A549 (cell line): ENCODE results near the gene CKMT2. TPM values are rescaled to one million over a fixed set of nuclear protein-coding genes. Genes with fewer than 3 reads are reported as not detected.

ENCODE experiments used
- ATAC-seq, 2 experiments: fragments of 200-7000 bp in 1 of 2; fragments of >200 bp in 1 of 2; cut with Nextera tagmentation in 1 of 2; cut with Tn5 transposase in 1 of 2; 3 replicates each; pipeline versions ENCODE4 v1.8.0 to v1.9.1; 2018 to 2020; ENCODE audit warnings: mild to moderate bottlenecking in 1 of 2, moderate library complexity in 1 of 2
- CTCF ChIA-PET: fragments of 300-600 bp; sonication (Branson Sonifier 250); formaldehyde crosslinking; extraction: SDS; loops from one replicate; lab custom pipeline; 2021; ENCODE audit warnings: antibody characterized with exemption, inconsistent platforms; lab: Yijun Ruan, JAX
- POLR2A ChIA-PET: fragments of 350-600 bp; formaldehyde crosslinking; extraction: SDS; loops from one replicate; lab custom pipeline; 2021; ENCODE audit warnings: antibody characterized with exemption, inconsistent platforms; lab: Yijun Ruan, JAX
- DNase-seq, 2 experiments: peaks; one replicate each; pipeline versions ENCODE4 v3.0.0 to v3.0.0-alpha.2; 2011 to 2016; ENCODE audit warnings: low read depth in 1 of 2, low spot score in 1 of 2
- FAIRE-seq: peaks from 2 replicates; lab custom pipeline; 2011; peaks lifted over from hg19 to GRCh38; lab: Jason Lieb, UNC
- H3K27ac ChIP-seq, 2 experiments: fragments of >200 bp; sonication (Bioruptor Twin); formaldehyde crosslinking; 3 replicates each; pipeline ENCODE4 v1.5.1; 2016 to 2017
- H3K4me1 ChIP-seq: fragments of >200 bp; sonication (Bioruptor Twin); formaldehyde crosslinking; 3 replicates; pipeline ENCODE4 v1.6.1; 2016
- H3K4me2 ChIP-seq: fragments of >200 bp; sonication (Bioruptor Twin); formaldehyde crosslinking; 3 replicates; pipeline ENCODE4 v1.6.1; 2016
- H3K4me3 ChIP-seq: fragments of >200 bp; sonication (Bioruptor Twin); formaldehyde crosslinking; 3 replicates; pipeline ENCODE4 v1.5.1; 2016
- H3K9me3 ChIP-seq: fragments of >200 bp; sonication (Bioruptor Twin); formaldehyde crosslinking; 3 replicates; pipeline ENCODE4 v1.6.1; 2016
- ATOH8 ChIP-seq: fragments of 250-450 bp; sonication (Bioruptor Pico); IDR thresholded peaks from 2 replicates; pipeline ENCODE4 v1.5.0; 2020; ENCODE audit warnings: low read depth, mild to moderate bottlenecking, moderate library complexity
- BHLHE40 ChIP-seq: IDR thresholded peaks from 2 replicates; pipeline ENCODE4 v1.6.1; 2012; ENCODE audit warnings: low read depth, low read length, inconsistent platforms
- CBX2 ChIP-seq: fragments of 200-600 bp; sonication (generic); IDR thresholded peaks from 2 replicates; pipeline ENCODE4 v1.6.1; 2016; ENCODE audit warnings: low read depth, mild to moderate bottlenecking, borderline replicate concordance
- CBX8 ChIP-seq: fragments of 200-600 bp; sonication (generic); IDR thresholded peaks from 2 replicates; pipeline ENCODE4 v1.6.1; 2016
- CHD4 ChIP-seq: fragments of 200-600 bp; sonication (generic); IDR thresholded peaks from 2 replicates; pipeline ENCODE4 v1.6.1; 2016; ENCODE audit warnings: antibody characterized with exemption, mild to moderate bottlenecking, borderline replicate concordance
- EP300 ChIP-seq, 2 experiments: fragments of >200 bp; sonication (Bioruptor Twin); formaldehyde crosslinking; IDR thresholded peaks; 2 replicates in 1 of 2; 3 replicates in 1 of 2; pipeline ENCODE4 v1.6.1; 2016 to 2017
- FOSL2 ChIP-seq, 2 experiments: fragments of 450-650 bp in 1 of 2; fragments of >200 bp in 1 of 2; sonication (Bioruptor Twin) in 1 of 2; formaldehyde crosslinking; IDR thresholded peaks; 2 replicates each; pipeline versions ENCODE4 v1.5.0 to v1.6.1; 2016 to 2020; ENCODE audit warnings: mild to moderate bottlenecking in 1 of 2, moderate library complexity in 1 of 2
- HDAC2 ChIP-seq: fragments of 200-600 bp; sonication (generic); IDR thresholded peaks from 2 replicates; pipeline ENCODE4 v1.6.1; 2016
- HES2 ChIP-seq: fragments of >200 bp; sonication (Bioruptor Twin); formaldehyde crosslinking; IDR thresholded peaks from 2 replicates; pipeline ENCODE4 v1.6.1; 2016
- HEYL ChIP-seq: fragments of 250-450 bp; sonication (Bioruptor Pico); IDR thresholded peaks from 2 replicates; pipeline ENCODE4 v1.8.0; 2021; ENCODE audit warnings: mild to moderate bottlenecking, moderate library complexity
- HMGXB4 ChIP-seq: fragments of 250-450 bp; sonication (Bioruptor Pico); IDR thresholded peaks from 2 replicates; pipeline ENCODE4 v1.5.0; 2021; ENCODE audit warnings: mild to moderate bottlenecking, moderate library complexity, borderline replicate concordance
- HOXB5 ChIP-seq: fragments of 250-450 bp; sonication (Bioruptor Pico); IDR thresholded peaks from 2 replicates; pipeline ENCODE4 v1.5.0; 2020; ENCODE audit warnings: mild to moderate bottlenecking, moderate library complexity
- MAZ ChIP-seq: fragments of 150-350 bp; IDR thresholded peaks from 2 replicates; pipeline ENCODE4 v1.6.1; 2014; ENCODE audit warnings: antibody characterized with exemption, low read depth, low read length, borderline replicate concordance
- PHF8 ChIP-seq: fragments of 200-600 bp; sonication (generic); IDR thresholded peaks from 2 replicates; pipeline ENCODE4 v1.6.1; 2016; ENCODE audit warnings: low read depth, mild to moderate bottlenecking, antibody characterized with exemption, moderate library complexity, borderline replicate concordance
- POLR2A ChIP-seq: IDR thresholded peaks from 2 replicates; pipeline ENCODE4 v1.6.1; 2012; ENCODE audit warnings: mild to moderate bottlenecking, low read length
- POLR2AphosphoS2 ChIP-seq: conservative IDR thresholded peaks from 2 replicates; pipeline ENCODE4 v1.6.1; 2012; ENCODE audit warnings: low read length, improper control_type of control experiment, inconsistent platforms
- RARB ChIP-seq: fragments of 250-450 bp; sonication (Bioruptor Pico); IDR thresholded peaks from 2 replicates; pipeline ENCODE4 v1.8.0; 2021; ENCODE audit warnings: mild to moderate bottlenecking, moderate library complexity
- RNF2 ChIP-seq: fragments of 200-600 bp; sonication (generic); IDR thresholded peaks from 2 replicates; pipeline ENCODE4 v1.6.1; 2016; ENCODE audit warnings: low read depth, mild to moderate bottlenecking, antibody characterized with exemption, moderate library complexity, borderline replicate concordance
- USF2 ChIP-seq: fragments of 450-650 bp; IDR thresholded peaks from 2 replicates; pipeline ENCODE4 v1.6.1; 2014; ENCODE audit warnings: antibody characterized with exemption
- ZFP36 ChIP-seq: fragments of 450-650 bp; IDR thresholded peaks from 2 replicates; pipeline ENCODE4 v1.6.1; 2014; ENCODE audit warnings: borderline replicate concordance; ENCODE audit not compliant: partially characterized antibody
- ZNF302 ChIP-seq: fragments of 250-450 bp; sonication (Bioruptor Pico); IDR thresholded peaks from 2 replicates; pipeline ENCODE4 v1.9.0; 2021; ENCODE audit warnings: inconsistent platforms, mild to moderate bottlenecking, moderate library complexity
- WGBS: methylation state at CpG from one replicate; pipeline ENCODE4 v1.1.6; 2017; ENCODE audit errors: missing lambda C conversion rate; 5-methylcytosine and 5-hydroxymethylcytosine counted together
- polyA plus RNA-seq, 4 experiments: library from polyadenylated mRNA; depleted of rRNA in 3 of 4; stranded (reverse); fragments of >200 nt; fragmentation: RNase III in 1 of 4; extraction: RNeasy Plus Mini Kit Qiagen cat#74134 plus additional on column Dnase treatment in 1 of 4; gene quantifications; 2 replicates in 3 of 4; 3 replicates in 1 of 4; pipeline ENCODE4 v1.2.3, GENCODE V29; 2011 to 2017

The CKMT2 gene
- polyA plus RNA-seq, 2 of the 4 experiments (the other 2 are of a cell fraction) = not detected

- peaks cover 2% of the 10 kb centered on the region; the same call in 1 of the 3 replicates for H3K4me1 ChIP-seq
- no peak for ATAC-seq
- DNase-seq = no peak
- WGBS = 73% methylated on average over 1 of the region's 1 CpG
- ChIA-PET CTCF (interaction anchor here (1.2 to 1.5 kb wide), 3 partner anchors 10 to 47 kb away, joined by 3 to 5 read pairs (median 3); no protein-coding TSS in a partner anchor), POLR2A (no interaction called here)
- no peak overlapping the region for H3K4me3 ChIP-seq
- no peak for FAIRE-seq
- peaks cover 6% of the 10 kb centered on the region; the same call in 1 of the 3 replicates for H3K9me3 ChIP-seq
- H3K27ac ChIP-seq = no peak overlapping the region
- TF ChIP-seq FOSL2 (IDR thresholded peaks at IDR 0.05) = no peak
- no peak for TF ChIP-seq FOSL2 (CRISPR knock-in tag; IDR thresholded peaks at IDR 0.05)
- TF ChIP-seq RARB (CRISPR knock-in tag) = no peak
- no peak for TF ChIP-seq HDAC2
- no peak for TF ChIP-seq USF2
- no peak for TF ChIP-seq BHLHE40
- no peak for TF ChIP-seq CBX2
- TF ChIP-seq CBX8 = no peak
- no peak for TF ChIP-seq ATOH8 (CRISPR knock-in tag)
- TF ChIP-seq HES2 = no peak
- no peak for TF ChIP-seq RNF2
- TF ChIP-seq HEYL (CRISPR knock-in tag) = no peak
- no peak for TF ChIP-seq PHF8
- TF ChIP-seq HOXB5 (CRISPR knock-in tag) = no peak
- no peak for TF ChIP-seq ZNF302
- no peak overlapping the region for H3K4me2 ChIP-seq
Observed at GRCh38 chr5:81252904-81253303, 19.8 kb downstream of the CKMT2 start.

- Histone ChIP-seq H3K27ac (no peak overlapping the region), H3K4me3 (no peak overlapping the region), H3K4me2 (no peak overlapping the region), H3K9me3 (peaks cover 6% of the 10 kb centered on the region; the same call in 1 of the 3 replicates), H3K4me1 (no peaks in the 10 kb centered on the region)
- ChIA-PET CTCF (interaction anchor here (1.4 kb wide), 1 partner anchor 10 kb away, joined by 3 read pairs; no protein-coding TSS in a partner anchor), POLR2A (interaction anchor here (1.0 kb wide), 1 partner anchor 13 kb away, joined by 3 read pairs; no protein-coding TSS in a partner anchor)
- WGBS = 84% methylated on average over 4 of the region's 4 CpGs
- DNase-seq (no peak), ATAC-seq (no peak), FAIRE-seq (no peak)
- TF ChIP-seq ZNF302 (no peak), BHLHE40 (no peak), ZFP36 (no peak), ATOH8 (CRISPR knock-in tag) (no peak), CHD4 (no peak), POLR2A (no peak), HMGXB4 (CRISPR knock-in tag) (no peak), USF2 (no peak), EP300 (IDR thresholded peaks at IDR 0.05) (no peak), MAZ (no peak), POLR2AphosphoS2 (no peak), CBX8 (no peak)
Observed at GRCh38 chr5:81253875-81254274, 20.8 kb downstream of the CKMT2 start.
